Neural cell (in vitro differentiated cells): ENCODE data around the gene ZMAT3. TPM values are rescaled to one million over a fixed set of nuclear protein-coding genes. Genes with fewer than 3 reads are reported as not detected.

Experiments used
- H2AFZ ChIP-seq: fragments of 200-600, 300-800 bp; sonication (generic), shearing (Covaris generic); 2 replicates; pipeline ENCODE4 v1.6.0; 2014; ENCODE audit warnings: low read depth, mild to moderate bottlenecking, antibody characterized with exemption, low read length, moderate library complexity
- H3F3A ChIP-seq: fragments of 200-600 bp; shearing (Covaris generic); 2 replicates; pipeline ENCODE4 v1.6.1; 2016; ENCODE audit warnings: mild to moderate bottlenecking, moderate library complexity, mixed read lengths, antibody characterized with exemption, low read length; ENCODE audit not compliant: insufficient read depth, poor library complexity, severe bottlenecking
- H3K27ac ChIP-seq: fragments of 200-600, 300-800 bp; sonication (generic), shearing (Covaris generic); 2 replicates; pipeline ENCODE4 v1.5.1; 2014; ENCODE audit warnings: mild to moderate bottlenecking, low read length, moderate library complexity
- H3K27me3 ChIP-seq: fragments of 300-800, 200-600 bp; sonication (generic), shearing (Covaris generic); 2 replicates; pipeline ENCODE4 v1.6.0; 2014; ENCODE audit warnings: mild to moderate bottlenecking, low read depth, low read length, moderate library complexity; ENCODE audit not compliant: insufficient read depth
- H3K36me3 ChIP-seq: fragments of 300-800, 200-600 bp; sonication (generic), shearing (Covaris generic); 2 replicates; pipeline ENCODE4 v1.5.1; 2014; ENCODE audit warnings: mild to moderate bottlenecking, antibody characterized with exemption, low read length, moderate library complexity; ENCODE audit not compliant: insufficient read depth
- H3K4me2 ChIP-seq: fragments of 300-800, 200-600 bp; sonication (generic), shearing (Covaris generic); 2 replicates; pipeline ENCODE4 v1.6.0; 2014; ENCODE audit warnings: mild to moderate bottlenecking, low read length
- H3K4me3 ChIP-seq: fragments of 300-800, 200-600 bp; sonication (generic), shearing (Covaris generic); 2 replicates; pipeline ENCODE4 v1.5.1; 2014; ENCODE audit warnings: mild to moderate bottlenecking, low read length, moderate library complexity
- H3K79me2 ChIP-seq: fragments of 200-600 bp; shearing (Covaris generic); replicated peaks from 2 replicates; pipeline ENCODE4 v1.6.0; 2014; ENCODE audit warnings: mild to moderate bottlenecking, low read length, moderate library complexity; ENCODE audit not compliant: insufficient read depth
- H3K9ac ChIP-seq: fragments of 300-800, 200-600 bp; sonication (generic), shearing (Covaris generic); 2 replicates; pipeline ENCODE4 v1.6.1; 2016; ENCODE audit warnings: mild to moderate bottlenecking, low read length, mixed read lengths
- H3K9me2 ChIP-seq: fragments of 200-600 bp; shearing (Covaris generic); 2 replicates; pipeline ENCODE4 v1.6.1; 2016; ENCODE audit warnings: mild to moderate bottlenecking, low read length, mixed read lengths; ENCODE audit not compliant: insufficient read depth
- H3K9me3 ChIP-seq: fragments of 200-600, 300-800 bp; sonication (generic), shearing (Covaris generic); 2 replicates; pipeline ENCODE4 v1.6.1; 2016; ENCODE audit warnings: mild to moderate bottlenecking, mixed run types, low read length, moderate library complexity, mixed read lengths
- H4K20me1 ChIP-seq: fragments of 200-600 bp; shearing (Covaris generic); 2 replicates; pipeline ENCODE4 v1.6.1; 2016; ENCODE audit warnings: mild to moderate bottlenecking, mixed run types; ENCODE audit not compliant: insufficient read depth
- EP300 ChIP-seq: fragments of 450-650 bp; conservative IDR thresholded peaks from 2 replicates; pipeline ENCODE4 v1.6.1; 2014; ENCODE audit warnings: antibody characterized with exemption, mild to moderate bottlenecking, moderate library complexity; ENCODE audit not compliant: poor library complexity, severe bottlenecking
- EZH2 ChIP-seq: fragments of 200-600, 300-800 bp; shearing (Covaris generic), sonication (generic); IDR thresholded peaks from 2 replicates; pipeline ENCODE4 v1.6.1; 2014; ENCODE audit warnings: antibody characterized with exemption, low read length, borderline replicate concordance, mild to moderate bottlenecking; ENCODE audit not compliant: insufficient read depth, poor library complexity, severe bottlenecking
- MXI1 ChIP-seq: fragments of 450-650 bp; conservative IDR thresholded peaks from 2 replicates; pipeline ENCODE4 v1.6.1; 2014; ENCODE audit warnings: antibody characterized with exemption, mild to moderate bottlenecking; ENCODE audit not compliant: poor library complexity, severe bottlenecking
- POLR2AphosphoS5 ChIP-seq: IDR thresholded peaks from 2 replicates; pipeline ENCODE4 v1.6.1; 2012
- RAD21 ChIP-seq: fragments of 450-650 bp; conservative IDR thresholded peaks from 2 replicates; pipeline ENCODE4 v1.6.1; 2014; ENCODE audit warnings: antibody characterized with exemption, mild to moderate bottlenecking, moderate library complexity
- SMC3 ChIP-seq: fragments of 450-650 bp; conservative IDR thresholded peaks from 2 replicates; pipeline ENCODE4 v1.6.1; 2014; ENCODE audit warnings: antibody characterized with exemption, mild to moderate bottlenecking, moderate library complexity; ENCODE audit not compliant: poor library complexity
- TAF1 ChIP-seq: IDR thresholded peaks from 2 replicates; pipeline ENCODE4 v1.6.1; 2012; ENCODE audit warnings: low read depth
- polyA plus RNA-seq: library from polyadenylated mRNA; depleted of rRNA; stranded (reverse); fragments of >200 nt; gene quantifications from 2 replicates; pipeline ENCODE4 v1.2.3, GENCODE V29; 2014
- TF ChIP-seq, protein P1 (sequence below): fragments of 450-650 bp; IDR thresholded peaks from 2 replicates; pipeline ENCODE4 v1.5.1; 2014; ENCODE audit warnings: antibody characterized with exemption, mild to moderate bottlenecking, moderate library complexity; ENCODE audit not compliant: poor library complexity, severe bottlenecking
- TF ChIP-seq, protein P2 (sequence below): IDR thresholded peaks from 2 replicates; pipeline ENCODE4 v1.6.1; 2012; ENCODE audit warnings: borderline replicate concordance

The ZMAT3 gene
- polyA plus RNA-seq, 1 donor from 2014 or later = 3.9 TPM

DNA sequence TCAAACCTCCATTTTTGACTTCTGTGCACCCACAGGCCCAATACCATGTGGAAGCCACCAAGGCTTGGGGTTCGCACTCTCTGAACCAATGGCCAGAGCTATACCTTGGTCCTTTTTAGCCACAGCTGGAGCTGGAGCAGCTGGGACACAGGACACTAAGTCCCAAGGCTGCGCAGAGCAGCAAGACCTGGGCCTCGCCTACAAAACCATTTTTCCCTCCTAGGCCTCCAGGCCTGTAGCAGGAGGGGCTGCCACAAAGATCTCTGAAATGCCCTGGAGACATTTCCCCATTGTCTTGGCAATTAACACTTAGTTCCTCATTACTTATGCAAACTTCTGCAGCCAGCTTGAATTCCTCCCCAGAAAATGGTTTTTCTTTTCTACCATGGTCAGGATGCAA, 81.3 kb downstream of the ZMAT3 start:
- Histone ChIP-seq H4K20me1 (no peaks in the 10 kb centered on the region), H3K9me3 (peaks cover 12% of the 10 kb centered on the region), H3K4me2 (no peak overlapping the region), H3K4me3 (no peak overlapping the region), H2AFZ (no peak overlapping the region), H3K9me2 (no peaks in the 10 kb centered on the region), H3K27ac (no peak overlapping the region), H3K36me3 (no peaks in the 10 kb centered on the region), H3K79me2 (no peaks in the 10 kb centered on the region), H3K27me3 (no peaks in the 10 kb centered on the region), H3K9ac (no peak overlapping the region), H3F3A (no peaks in the 10 kb centered on the region)
- TF ChIP-seq EP300 = no peak
- TF ChIP-seq MXI1 = no peak
- no peak for TF ChIP-seq RAD21
- TF ChIP-seq TAF1 = no peak
- no peak for TF ChIP-seq SMC3
- TF ChIP-seq EZH2 = no peak
- TF ChIP-seq, protein P1, sequence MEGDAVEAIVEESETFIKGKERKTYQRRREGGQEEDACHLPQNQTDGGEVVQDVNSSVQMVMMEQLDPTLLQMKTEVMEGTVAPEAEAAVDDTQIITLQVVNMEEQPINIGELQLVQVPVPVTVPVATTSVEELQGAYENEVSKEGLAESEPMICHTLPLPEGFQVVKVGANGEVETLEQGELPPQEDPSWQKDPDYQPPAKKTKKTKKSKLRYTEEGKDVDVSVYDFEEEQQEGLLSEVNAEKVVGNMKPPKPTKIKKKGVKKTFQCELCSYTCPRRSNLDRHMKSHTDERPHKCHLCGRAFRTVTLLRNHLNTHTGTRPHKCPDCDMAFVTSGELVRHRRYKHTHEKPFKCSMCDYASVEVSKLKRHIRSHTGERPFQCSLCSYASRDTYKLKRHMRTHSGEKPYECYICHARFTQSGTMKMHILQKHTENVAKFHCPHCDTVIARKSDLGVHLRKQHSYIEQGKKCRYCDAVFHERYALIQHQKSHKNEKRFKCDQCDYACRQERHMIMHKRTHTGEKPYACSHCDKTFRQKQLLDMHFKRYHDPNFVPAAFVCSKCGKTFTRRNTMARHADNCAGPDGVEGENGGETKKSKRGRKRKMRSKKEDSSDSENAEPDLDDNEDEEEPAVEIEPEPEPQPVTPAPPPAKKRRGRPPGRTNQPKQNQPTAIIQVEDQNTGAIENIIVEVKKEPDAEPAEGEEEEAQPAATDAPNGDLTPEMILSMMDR = no peak
- TF ChIP-seq, protein P2, sequence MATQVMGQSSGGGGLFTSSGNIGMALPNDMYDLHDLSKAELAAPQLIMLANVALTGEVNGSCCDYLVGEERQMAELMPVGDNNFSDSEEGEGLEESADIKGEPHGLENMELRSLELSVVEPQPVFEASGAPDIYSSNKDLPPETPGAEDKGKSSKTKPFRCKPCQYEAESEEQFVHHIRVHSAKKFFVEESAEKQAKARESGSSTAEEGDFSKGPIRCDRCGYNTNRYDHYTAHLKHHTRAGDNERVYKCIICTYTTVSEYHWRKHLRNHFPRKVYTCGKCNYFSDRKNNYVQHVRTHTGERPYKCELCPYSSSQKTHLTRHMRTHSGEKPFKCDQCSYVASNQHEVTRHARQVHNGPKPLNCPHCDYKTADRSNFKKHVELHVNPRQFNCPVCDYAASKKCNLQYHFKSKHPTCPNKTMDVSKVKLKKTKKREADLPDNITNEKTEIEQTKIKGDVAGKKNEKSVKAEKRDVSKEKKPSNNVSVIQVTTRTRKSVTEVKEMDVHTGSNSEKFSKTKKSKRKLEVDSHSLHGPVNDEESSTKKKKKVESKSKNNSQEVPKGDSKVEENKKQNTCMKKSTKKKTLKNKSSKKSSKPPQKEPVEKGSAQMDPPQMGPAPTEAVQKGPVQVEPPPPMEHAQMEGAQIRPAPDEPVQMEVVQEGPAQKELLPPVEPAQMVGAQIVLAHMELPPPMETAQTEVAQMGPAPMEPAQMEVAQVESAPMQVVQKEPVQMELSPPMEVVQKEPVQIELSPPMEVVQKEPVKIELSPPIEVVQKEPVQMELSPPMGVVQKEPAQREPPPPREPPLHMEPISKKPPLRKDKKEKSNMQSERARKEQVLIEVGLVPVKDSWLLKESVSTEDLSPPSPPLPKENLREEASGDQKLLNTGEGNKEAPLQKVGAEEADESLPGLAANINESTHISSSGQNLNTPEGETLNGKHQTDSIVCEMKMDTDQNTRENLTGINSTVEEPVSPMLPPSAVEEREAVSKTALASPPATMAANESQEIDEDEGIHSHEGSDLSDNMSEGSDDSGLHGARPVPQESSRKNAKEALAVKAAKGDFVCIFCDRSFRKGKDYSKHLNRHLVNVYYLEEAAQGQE = no peak
- no peak for TF ChIP-seq POLR2AphosphoS5

DNA sequence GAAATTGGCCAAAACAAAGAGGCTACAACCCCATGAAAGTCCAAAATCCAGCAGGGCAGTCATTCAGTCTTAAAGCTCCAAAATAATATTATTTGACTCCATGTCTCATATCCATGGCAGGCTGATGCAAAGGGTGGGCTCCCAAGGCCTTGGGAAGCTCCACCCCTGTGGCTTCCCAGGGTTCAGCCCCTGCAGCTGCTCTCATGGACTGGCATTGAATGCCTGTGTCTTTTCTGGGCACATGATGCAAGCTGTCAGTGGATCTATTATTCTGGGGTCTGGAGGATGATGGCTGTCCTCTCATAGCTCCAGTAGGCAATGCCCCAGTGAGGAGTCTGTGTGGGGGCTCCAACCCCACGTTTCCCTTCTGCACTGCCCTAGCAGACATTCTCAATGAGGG, 81.8 kb downstream of the ZMAT3 start:
- Histone ChIP-seq H2AFZ (no peak overlapping the region), H3K9me3 (peaks cover 12% of the 10 kb centered on the region), H3K27me3 (no peaks in the 10 kb centered on the region), H3F3A (no peaks in the 10 kb centered on the region), H4K20me1 (no peaks in the 10 kb centered on the region), H3K4me2 (no peak overlapping the region), H3K4me3 (no peak overlapping the region), H3K27ac (no peak overlapping the region), H3K9ac (no peak overlapping the region), H3K79me2 (no peaks in the 10 kb centered on the region), H3K36me3 (no peaks in the 10 kb centered on the region), H3K9me2 (no peaks in the 10 kb centered on the region)
- TF ChIP-seq, protein P2 = no peak
- TF ChIP-seq POLR2AphosphoS5 (no peak), SMC3 (no peak), EZH2 (no peak), TAF1 (no peak), EP300 (no peak), RAD21 (no peak), MXI1 (no peak)
- TF ChIP-seq, protein P1 = no peak
